22Rv1 (cell line): ENCODE results near the gene VIPR1.

Source experiments
- CTCF ChIP-seq: fragments of 450-650 bp; IDR thresholded peaks from 2 replicates; pipeline ENCODE4 v1.5.1; 2017; ENCODE audit warnings: mild to moderate bottlenecking
- ZFX ChIP-seq: fragments of 450-650 bp; IDR thresholded peaks from 2 replicates; pipeline ENCODE4 v1.6.1; 2017; ENCODE audit warnings: antibody characterized with exemption, borderline replicate concordance

DNA sequence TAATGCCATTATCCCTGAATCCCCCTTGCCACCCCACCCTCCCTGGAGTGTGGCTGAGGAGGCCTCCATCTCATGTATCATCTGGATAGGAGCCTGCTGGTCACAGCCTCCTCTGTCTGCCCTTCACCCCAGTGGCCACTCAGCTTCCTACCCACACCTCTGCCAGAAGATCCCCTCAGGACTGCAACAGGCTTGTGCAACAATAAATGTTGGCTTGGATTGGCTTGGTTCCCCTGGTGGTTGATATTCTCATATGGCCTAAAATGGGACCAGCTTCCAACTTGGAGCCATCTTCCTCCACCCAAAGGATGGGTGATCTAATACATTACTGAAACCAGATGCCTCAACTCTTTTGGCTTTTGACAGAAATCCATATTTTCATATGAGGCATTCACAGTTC, 34.9 kb downstream of the VIPR1 start:
- TF ChIP-seq CTCF (no peak), ZFX (no peak)
